Measurements from ENCODE around the gene EPS15.

EPS15 gene

DNA sequence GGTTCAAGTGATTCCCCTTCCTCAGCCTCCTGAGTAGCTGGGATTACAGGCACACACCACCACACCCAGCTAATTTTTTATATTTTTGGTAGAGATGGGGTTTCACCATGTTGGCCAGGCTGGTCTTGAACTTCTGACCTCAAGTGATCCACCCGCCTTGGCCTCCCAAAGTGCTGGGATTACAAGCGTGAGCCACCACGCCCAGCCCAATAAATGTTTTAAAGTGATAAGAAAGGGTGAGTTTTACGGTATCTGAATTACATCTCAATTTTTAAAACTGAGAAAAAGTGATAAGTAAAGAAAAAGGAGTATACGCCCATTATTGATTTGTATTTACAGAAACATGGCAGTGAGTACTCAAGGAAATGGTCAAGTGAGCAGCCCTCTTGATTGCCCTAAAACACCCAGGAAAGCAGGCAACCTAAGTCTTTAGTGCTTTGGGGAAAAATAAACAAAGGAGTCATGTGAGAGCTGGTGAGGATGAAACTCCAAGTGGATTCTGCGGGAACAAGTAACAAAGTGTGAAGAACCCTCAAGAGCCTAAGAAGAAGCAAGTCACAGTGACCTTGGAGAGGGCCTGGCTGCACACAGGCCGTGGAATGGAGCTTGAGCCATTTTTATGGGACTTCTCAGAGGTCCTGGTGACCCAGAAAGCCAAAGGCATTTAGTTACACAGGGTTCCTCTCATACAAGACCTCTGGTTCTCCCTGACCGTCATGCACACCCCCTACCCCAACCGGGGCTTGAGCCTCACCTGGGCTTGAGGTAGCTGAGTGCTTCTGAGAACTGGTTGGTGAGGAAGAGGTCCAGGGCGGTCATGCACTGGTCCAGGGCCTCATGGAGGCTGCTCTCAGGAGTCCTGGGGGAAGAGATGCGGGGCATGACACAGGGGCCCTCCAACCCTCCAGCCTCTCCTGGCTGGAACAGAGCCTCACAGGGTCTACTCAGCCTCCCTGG lies 197.8 kb downstream of the EPS15 start:
- TF ChIP-seq, protein P1, sequence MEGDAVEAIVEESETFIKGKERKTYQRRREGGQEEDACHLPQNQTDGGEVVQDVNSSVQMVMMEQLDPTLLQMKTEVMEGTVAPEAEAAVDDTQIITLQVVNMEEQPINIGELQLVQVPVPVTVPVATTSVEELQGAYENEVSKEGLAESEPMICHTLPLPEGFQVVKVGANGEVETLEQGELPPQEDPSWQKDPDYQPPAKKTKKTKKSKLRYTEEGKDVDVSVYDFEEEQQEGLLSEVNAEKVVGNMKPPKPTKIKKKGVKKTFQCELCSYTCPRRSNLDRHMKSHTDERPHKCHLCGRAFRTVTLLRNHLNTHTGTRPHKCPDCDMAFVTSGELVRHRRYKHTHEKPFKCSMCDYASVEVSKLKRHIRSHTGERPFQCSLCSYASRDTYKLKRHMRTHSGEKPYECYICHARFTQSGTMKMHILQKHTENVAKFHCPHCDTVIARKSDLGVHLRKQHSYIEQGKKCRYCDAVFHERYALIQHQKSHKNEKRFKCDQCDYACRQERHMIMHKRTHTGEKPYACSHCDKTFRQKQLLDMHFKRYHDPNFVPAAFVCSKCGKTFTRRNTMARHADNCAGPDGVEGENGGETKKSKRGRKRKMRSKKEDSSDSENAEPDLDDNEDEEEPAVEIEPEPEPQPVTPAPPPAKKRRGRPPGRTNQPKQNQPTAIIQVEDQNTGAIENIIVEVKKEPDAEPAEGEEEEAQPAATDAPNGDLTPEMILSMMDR (IDR thresholded peaks at IDR 0.05; ENCODE audit: low read depth, low read length): no peak
- H3K4me3 ChIP-seq (replicated peaks in 1 of 2; ENCODE audit: low read depth in 2 of 2, low read length in 2 of 2): no peak overlapping the region
- no peak for DNase-seq (ENCODE audit: low read depth in 2 of 2)

DNA sequence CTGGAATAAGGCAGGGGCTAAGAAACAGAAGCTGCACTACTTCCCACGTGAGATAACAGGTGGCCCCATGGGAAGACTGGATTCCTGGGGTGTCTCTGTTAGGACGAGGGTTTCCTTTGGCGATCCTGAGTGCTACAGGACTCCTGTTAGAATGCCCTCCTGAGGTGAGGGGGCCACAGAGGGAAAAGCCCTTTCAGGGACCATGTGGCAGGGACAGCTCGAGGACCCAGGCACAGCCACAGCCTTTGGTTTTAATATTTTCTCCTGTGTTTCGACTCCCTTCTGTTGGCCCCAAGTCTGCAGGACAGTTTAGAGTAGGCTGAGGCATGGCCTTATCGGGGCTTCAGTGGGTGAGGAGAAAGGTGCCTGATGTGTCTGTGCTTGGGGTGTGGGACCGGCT lies 201.3 kb downstream of the EPS15 start:
- TF ChIP-seq, protein P1 (IDR thresholded peaks at IDR 0.05; ENCODE audit: low read depth, low read length): no peak
- no peak overlapping the region for H3K4me3 ChIP-seq (replicated peaks in 1 of 2; ENCODE audit: low read depth in 2 of 2, low read length in 2 of 2)
- no peak for DNase-seq (ENCODE audit: low read depth in 2 of 2)

GRCh38 chr1:51316846-51317120 lies 202.3 kb downstream of the EPS15 start:
- DNase-seq (ENCODE audit: low read depth in 2 of 2): no peak
- TF ChIP-seq, protein P1 (IDR thresholded peaks at IDR 0.05; ENCODE audit: low read depth, low read length): no peak
- no peak overlapping the region for H3K4me3 ChIP-seq (replicated peaks in 1 of 2; ENCODE audit: low read depth in 2 of 2, low read length in 2 of 2)

DNA sequence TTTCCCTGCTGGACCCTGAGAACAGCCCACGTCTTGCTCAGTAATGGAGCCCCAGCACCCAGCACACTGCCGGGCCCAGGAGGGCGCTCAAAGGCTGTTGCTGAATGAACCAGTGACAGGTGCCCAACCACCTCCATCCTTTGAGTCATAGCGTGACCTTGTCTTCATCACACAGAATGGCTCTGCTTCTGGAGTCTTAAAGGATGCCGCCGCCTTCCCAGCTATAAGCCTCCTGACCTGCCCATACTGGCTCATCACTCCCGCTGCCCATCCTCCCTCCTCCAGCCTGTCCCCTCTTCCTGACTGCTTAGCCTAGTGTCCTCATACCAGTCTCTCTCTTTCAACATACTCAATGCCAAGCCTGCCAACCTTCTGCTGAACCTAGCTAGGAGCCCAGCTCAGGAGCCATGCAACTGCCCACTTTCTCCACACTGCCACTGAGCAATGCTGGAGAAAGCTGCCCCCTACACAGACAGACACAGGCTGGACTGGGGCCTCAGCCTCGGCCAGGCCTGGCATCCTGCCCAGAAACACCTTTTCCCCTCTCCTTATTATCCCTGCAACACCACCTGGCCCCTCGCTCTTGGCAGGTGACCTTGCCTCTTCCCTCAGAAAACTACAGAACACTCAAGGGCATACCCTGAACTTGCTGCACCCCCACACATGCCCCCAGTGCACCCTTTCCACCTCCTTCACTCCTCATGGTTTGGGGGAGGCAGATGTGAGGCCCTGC lies 202.8 kb downstream of the EPS15 start:
- TF ChIP-seq, protein P1 (IDR thresholded peaks at IDR 0.05; ENCODE audit: low read depth, low read length): no peak

GRCh38 chr1:51314974-51315373 lies 204.1 kb downstream of the EPS15 start:
- no peak overlapping the region for H3K4me3 ChIP-seq (replicated peaks in 1 of 2; ENCODE audit: low read depth in 2 of 2, low read length in 2 of 2)
- DNase-seq (ENCODE audit: low read depth in 2 of 2): no peak
- TF ChIP-seq, protein P1 (IDR thresholded peaks at IDR 0.05; ENCODE audit: low read depth, low read length): no peak

More for the DNA sequence above, 202.8 kb downstream of the EPS15 start:
- DNase-seq (ENCODE audit: low read depth in 2 of 2): no peak
- H3K4me3 ChIP-seq (replicated peaks in 1 of 2; ENCODE audit: low read depth in 2 of 2, low read length in 2 of 2): no peak overlapping the region

DNA sequence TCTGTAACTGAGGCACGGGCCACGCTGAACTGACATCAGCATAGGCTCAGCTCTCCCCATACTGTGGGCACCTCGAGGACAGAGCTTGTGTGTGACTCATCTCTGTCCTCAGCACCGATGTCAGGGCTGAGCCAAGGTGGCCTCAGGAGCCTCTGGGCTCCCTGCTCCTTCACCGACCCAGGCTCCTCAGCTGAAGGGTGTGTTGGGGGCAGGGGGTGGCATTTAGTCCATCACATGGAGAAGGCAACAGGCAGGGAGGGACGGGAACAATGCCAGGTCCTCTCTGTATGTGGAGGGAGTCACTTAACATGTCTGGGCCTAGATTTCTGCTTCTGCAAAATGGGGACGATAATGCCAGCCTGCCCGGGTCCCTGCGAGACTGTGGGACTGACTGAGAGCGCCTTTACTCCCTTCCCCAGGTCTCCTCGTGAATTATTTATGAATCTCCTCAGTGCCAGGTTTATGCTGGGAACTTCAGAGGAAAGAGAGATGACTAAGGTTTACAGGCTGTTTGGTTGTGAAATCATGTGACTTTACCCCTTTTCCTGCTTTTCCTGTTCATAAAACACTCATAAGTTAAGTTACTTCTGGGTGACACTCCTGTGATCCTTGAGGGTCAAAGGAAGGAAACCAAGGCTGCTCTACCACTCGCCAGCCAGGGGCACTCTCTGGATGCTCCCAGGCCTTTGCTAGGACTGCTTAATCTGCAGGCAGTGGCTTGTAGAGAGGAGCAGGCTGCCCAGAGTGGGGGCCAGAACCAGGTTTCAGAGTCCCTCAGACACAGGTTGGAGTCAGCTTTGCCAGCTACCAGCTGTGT lies 204.9 kb downstream of the EPS15 start:
- DNase-seq (ENCODE audit: low read depth in 2 of 2): peak; percentile 83 to 90
- TF ChIP-seq, protein P1 (IDR thresholded peaks at IDR 0.05; ENCODE audit: low read depth, low read length): no peak
- H3K4me3 ChIP-seq (replicated peaks in 1 of 2; ENCODE audit: low read depth in 2 of 2, low read length in 2 of 2): no peak overlapping the region
